CD4-positive, alpha-beta T cell treated with Interleukin-12 subunit alpha and Interleukin-12 subunit beta, for 1 hour (primary cell): ENCODE results near the gene ITGA3.

ENCODE experiments used
- DNase-seq: peaks from one replicate; pipeline ENCODE4 v3.0.0-alpha.2; 2020

Gene ITGA3

GRCh38 chr17:50096758-50097157, 40.8 kb downstream of the ITGA3 start:
- DNase-seq, result no peak

GRCh38 chr17:50097455-50097854, 41.5 kb downstream of the ITGA3 start:
- DNase-seq, result no peak

- DNase-seq, result no peak
Observed at GRCh38 chr17:50097926-50098325, 42.0 kb downstream of the ITGA3 start.

- DNase-seq, result no peak
Observed at GRCh38 chr17:50098583-50098982, 42.7 kb downstream of the ITGA3 start.

GRCh38 chr17:50099003-50099402, 43.1 kb downstream of the ITGA3 start:
- DNase-seq, result no peak

GRCh38 chr17:50100480-50100883, 44.6 kb downstream of the ITGA3 start:
- no peak for DNase-seq

- no peak for DNase-seq
Observed at GRCh38 chr17:50100921-50101345, 45.0 kb downstream of the ITGA3 start.

GRCh38 chr17:50101346-50102163, 45.6 kb downstream of the ITGA3 start:
- no peak for DNase-seq

- no peak for DNase-seq
Observed at GRCh38 chr17:50102164-50102991, 46.5 kb downstream of the ITGA3 start.

GRCh38 chr17:50103252-50103651, 47.3 kb downstream of the ITGA3 start:
- DNase-seq, result no peak

GRCh38 chr17:50103941-50104340, 48.0 kb downstream of the ITGA3 start:
- DNase-seq, result no peak

GRCh38 chr17:50105811-50106210, 49.9 kb downstream of the ITGA3 start:
- DNase-seq, result no peak

- no peak for DNase-seq
Observed at GRCh38 chr17:50106393-50107131, 50.7 kb downstream of the ITGA3 start.

GRCh38 chr17:50107790-50108414, 52.0 kb downstream of the ITGA3 start:
- no peak for DNase-seq

- DNase-seq, result no peak
Observed at GRCh38 chr17:50108556-50108955, 52.6 kb downstream of the ITGA3 start.

- no peak for DNase-seq
Observed at GRCh38 chr17:50109207-50109606, 53.3 kb downstream of the ITGA3 start.

- DNase-seq, result no peak
Observed at GRCh38 chr17:50109785-50110184, 53.9 kb downstream of the ITGA3 start.

GRCh38 chr17:50110591-50111349, 54.9 kb downstream of the ITGA3 start:
- DNase-seq, result no peak

- DNase-seq, result no peak
Observed at GRCh38 chr17:50111673-50112655, 56.1 kb downstream of the ITGA3 start.

GRCh38 chr17:50112694-50113093, 56.8 kb downstream of the ITGA3 start:
- no peak for DNase-seq
